Measurements from ENCODE around the gene CCDC171.

Gene CCDC171

DNA sequence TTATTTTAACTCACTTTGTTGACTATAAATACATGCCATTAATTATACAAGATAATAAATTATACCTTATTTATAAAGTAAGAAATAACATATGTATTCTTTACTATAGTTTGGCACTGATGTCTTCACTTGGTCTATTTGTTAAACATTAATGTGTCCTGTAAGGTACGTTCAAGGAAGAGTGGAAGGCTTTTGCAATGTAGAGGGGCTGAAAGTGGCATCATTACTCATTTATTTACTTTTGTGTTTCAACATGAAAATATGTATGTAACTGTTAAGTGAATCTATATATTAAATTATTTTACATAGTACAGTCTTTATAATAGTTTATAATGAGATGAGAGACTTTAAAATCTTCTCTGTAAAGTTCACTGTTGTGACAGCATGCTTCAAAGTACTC is 348.7 kb downstream of the CCDC171 start:
- no peak for DNase-seq

DNA sequence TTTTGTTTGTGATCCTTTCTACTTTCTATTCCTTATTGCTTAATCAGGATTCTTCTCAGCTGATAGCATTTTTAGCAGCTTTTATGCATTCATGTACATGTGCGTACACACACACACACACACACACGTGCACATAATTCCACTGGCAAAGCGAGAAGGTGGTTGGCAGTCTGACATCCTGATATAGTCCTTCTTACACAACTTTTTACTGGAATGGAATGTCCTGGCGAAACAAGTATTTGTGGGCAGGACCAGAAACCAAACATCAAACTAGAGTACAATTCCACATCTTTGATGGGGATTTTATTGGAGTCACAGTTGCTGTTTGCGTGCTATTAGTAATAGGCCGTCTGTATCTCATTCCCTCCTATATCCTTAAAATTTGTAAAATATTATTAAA is 356.5 kb downstream of the CCDC171 start:
- peak; percentile 67 for DNase-seq

DNA sequence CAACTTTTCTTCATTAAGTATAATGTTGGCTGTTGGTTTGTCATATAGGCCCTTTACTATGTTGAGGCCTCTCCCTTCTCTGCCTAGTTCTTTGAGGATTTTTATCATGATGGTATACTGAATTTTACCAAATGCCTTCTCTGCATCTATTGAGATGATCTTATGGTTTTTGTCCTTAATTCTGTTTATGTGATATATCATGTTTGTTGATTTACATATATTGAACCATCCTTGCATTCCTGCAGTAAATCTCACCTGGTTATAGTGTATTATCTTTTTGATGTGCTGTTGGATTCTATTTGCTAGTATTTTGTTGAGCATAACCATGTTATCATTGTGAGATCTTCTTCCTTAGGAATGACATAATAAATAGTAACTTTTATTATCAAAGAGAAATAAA is 362.9 kb downstream of the CCDC171 start:
- DNase-seq, result no peak

DNA sequence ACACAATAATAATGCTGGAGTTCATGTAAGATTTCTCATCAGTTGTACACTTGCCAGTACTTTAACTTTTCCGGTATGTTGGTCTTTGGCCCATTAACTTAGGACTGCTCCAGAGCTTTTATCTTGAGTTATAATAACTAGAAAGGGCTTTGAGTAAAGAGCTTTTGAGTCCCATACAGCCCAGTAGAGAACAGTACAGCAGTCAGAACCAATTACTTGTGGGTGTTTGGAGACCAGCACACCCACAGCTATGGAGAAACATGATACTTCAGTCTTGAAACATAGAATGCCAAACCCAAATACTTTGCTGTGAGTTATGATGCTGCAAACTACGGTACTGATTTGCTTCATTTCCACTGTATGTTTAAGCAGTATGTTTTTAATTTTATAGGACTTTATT is 374.3 kb downstream of the CCDC171 start:
- DNase-seq, result no peak

DNA sequence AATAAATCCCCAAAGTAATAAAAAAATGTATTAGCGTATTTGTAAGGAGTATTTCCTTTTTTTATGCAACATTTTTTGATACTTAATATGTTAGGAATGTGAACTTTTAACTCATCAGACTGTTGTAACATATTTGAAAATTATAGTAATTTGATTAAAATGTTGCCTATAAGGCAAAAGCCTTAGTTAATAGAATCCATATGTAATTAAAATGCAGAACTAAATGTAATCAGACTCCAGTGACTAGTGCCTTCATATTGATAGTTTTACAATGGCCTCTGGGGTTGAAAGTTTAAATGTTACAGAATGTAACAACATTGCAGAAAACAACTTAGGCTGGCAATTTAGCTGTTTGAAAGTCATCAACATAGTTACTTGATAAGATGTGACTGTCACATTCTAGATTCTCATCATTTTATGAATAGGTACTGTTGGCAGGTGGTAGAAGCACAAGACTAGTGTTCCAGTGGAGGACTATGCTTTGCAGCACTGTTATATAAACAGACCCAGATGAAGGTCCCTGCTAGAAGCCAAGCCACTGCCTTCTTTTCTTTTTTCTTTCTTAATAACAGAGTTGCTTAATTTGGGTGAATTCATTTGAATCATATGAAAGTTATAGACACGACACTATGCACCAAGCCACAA is 382.9 kb downstream of the CCDC171 start:
- DNase-seq, result no peak

DNA sequence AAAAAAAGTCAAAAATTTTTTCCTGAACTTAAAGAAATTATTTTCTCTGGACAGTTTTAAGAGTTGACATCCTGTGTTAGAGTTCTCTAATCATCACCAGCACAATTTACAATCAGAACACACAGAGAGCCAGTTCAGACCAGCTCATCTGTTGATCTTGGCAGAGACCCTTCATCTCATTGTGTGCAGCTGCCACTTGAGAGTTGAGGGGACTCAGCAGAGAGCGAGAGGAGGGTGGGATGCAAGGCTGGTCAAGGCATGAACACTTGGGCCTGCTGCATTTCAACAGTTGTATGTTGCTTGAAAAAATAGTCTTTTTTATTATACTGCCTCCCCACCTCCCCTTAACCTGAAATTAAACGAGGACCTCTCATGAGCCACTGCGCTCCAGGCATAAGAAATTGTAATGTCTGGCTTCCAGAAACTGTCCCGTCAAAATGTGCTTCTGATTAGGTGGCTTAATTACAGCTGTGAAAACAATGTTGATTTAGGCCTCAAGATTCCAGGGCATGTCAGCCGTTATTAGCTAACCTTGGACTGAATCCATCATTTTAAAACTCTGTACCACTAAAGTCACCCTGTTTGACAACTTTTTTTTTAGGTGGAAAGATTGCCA is 383.6 kb downstream of the CCDC171 start:
- no peak for DNase-seq

DNA sequence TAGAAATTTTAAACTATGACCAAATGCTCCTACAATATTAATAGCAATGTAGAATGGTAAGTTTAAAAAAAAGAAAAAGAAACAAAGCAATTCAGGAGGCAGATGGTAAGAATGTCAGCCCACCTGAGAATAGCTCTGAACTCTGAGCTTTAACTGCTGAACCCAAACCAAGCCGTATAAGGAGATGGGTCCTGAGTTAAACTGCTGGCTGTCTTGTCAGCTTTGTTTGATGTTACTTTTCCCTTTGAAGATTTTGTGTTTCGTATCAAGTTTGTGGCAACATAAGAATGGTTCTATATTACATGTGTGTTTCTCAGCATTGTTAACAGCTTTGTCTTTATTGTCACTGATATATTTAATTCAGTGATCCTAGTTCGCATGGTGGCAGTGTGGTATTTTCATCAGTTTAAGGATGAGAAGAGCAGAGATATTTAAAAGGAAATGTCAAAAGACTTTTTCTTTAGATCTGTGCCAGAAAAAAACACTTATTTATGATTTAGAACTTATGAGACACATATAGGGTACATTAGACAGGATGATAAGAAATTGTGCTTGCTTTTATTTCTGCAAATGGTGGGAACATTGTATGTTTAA is 390.1 kb downstream of the CCDC171 start:
- no peak for DNase-seq

DNA sequence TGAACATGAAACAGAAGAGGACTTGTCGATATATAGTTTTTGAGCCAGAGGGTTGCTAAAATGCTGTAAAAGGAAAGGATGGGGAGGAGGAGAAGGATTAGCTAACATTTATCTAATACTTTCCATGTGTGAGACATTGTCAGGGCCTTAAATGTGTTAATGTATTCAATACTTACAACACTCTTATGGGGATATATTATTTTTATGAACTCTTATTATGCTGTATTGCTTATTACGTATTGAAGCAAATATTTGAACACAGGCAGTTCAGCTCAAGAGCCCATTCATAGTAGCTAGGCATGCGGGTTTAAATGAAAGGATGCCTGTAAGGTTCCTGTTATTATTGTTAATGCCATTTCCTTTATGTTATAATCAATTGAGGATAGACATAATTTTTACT is 391.5 kb downstream of the CCDC171 start:
- DNase-seq, result no peak

DNA sequence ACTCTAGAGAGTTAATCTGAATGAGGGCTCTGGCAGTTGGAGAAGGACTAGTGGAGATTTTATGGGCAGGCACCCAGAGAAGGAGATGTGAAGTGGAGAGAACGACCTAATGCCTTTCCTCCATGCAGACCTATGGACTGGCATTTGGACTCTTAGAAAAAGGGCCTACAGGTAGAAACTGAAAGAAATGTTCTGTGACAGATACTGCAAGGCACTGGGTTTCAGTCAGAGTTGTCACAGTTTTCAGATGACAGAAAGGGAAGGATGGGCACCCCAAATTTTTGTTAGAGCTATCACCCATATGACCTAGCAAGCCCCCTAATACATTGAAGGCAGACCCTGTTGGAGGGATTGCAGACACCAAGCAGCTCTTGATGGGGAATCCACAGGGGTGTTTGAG is 406.8 kb downstream of the CCDC171 start:
- no peak for DNase-seq

DNA sequence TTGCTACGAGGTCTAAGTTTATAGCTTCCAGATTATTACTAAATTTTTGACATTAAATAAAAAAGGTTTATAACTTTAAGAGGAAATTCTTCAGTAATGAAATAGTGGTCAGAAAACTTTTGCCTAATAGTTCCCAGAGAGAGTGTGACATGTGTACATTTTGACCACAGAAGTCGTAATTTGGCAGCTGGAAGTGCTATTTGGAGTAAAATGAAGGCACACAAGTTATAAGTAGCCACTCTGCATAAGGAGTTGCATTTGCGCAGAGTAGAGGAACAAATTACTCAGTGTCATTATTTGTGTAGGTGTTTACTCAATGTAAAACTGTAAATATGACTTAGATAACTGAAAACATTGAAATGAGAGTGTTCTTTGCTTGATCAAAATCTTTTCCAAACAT is 408.4 kb downstream of the CCDC171 start:
- no peak for DNase-seq

DNA sequence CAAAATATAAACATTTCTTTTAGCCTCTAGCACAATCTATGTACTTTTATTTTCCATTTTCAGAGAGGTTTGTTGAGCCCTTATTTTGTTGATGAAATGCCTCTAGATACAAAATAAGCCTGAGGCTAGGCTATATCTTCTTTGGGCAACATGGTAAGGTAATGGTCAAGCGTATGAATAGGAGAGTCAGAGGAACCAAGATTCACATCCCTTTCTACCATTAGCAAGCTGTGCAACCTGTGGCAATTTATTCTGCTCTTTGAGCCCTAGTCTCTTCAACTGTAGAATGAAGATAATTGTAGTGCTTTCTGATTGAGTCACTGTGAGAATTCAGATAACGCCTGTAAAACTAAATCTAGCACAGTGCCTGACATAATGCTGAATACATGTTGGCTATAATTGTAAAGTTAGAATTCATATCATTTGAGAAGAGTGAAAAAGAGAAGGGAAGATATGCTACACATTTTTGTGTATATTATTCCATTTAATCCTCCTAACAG is 412.5 kb downstream of the CCDC171 start:
- DNase-seq, result peak; percentile 74

DNA sequence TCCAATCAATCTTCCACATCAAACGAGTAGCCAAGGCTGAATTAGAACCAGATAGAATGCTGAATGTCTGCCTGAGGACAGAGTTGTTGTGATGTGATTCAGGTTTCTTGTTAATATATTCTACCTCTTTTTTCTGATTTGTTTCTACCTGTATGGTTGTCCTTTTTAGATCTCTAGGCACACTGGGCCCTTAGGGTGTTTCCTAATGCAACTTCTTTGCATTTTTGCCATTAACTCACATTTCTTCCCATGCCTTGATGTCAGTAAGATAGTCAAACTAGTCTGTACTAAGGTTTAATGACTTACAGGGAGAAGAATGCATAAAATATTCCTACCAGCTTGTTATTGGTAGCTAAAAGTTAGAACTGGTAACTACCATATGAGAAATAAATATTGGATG is 413.6 kb downstream of the CCDC171 start:
- no peak for DNase-seq

DNA sequence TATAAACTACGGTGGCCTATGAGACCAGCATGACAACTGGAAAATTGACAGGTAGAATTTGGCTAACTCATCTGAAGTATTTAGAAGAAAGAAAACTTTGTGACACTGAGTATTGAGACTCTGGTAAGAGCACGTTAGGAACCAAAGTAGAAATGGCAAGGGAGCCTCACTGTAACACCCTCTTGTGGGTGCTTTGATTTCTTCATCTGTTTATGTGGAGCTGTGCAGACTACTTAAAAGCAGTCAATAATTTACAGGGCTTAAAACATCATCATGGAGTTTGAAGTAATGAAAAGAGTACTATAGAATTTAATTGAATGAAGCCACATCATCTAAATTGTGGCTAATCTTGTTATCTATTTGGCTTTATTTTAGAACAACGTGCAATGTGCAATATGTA is 414.2 kb downstream of the CCDC171 start:
- no peak for DNase-seq

DNA sequence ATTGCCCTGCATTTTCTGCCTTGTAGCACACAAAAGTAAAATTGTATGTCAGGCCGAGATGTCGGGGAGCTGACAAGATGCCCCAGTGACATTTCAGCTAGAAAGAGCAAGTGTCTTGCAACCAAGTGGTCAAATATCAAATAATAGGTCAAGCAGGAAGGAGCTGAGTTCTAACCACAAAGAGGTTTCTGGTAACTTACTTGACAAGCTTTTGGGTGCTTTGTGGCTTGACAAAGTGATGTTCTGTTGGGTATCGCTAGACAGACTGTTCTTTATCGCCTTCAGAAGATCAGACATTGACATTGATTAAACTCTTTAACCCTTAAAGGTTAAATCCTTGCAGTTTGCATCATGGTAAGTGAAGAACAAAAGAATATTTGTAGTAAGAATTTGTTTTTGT is 419.9 kb downstream of the CCDC171 start:
- DNase-seq, result no peak

DNA sequence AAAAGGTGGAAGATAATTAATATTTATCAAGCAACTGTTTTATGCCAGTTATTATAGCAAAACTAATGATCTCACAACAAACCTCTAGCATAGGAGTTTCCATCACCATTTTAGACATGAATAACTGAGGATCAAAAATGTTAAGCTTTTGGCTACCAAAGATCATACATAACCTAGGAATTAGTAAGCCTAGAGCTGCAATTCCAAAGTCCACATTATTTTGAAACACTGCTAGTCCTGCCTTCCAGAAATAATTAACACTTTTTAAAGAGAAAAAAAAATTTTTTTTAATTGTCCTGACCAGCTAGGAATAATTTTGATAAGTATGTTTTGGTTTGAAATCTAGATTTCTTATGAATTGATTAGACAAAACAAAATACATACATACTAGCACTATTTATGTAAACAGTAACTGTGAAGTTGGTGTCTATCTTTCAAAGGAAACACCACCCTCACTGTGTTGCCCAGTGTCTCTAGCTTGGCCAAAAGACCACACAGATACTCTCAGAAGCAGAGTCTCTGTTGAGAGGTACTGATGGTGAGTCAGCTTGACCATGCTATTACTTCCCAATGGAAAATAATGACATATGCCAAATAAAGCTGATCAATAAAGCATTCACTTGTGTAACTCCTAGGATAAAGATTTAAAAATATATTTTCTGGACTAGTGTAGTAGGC is 422.4 kb downstream of the CCDC171 start:
- DNase-seq, result no peak

DNA sequence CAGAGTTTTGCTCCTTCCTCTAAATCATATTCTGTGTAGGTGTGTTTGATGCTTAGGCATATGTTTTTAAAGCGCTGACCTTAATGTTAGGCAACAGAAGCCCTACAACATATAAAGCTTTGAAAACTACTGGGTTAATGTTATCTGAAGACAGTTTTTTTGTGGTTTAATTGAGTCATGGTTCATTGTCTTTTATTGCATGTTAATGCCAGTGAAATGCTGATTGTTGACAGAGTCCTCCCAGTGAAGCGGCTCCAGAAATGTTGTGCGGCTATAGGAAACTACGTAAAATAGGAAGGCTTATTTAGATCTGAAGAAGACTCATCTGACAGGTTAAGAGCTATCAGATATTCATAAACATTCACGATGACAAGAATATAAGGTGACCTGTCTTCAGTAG is 424.6 kb downstream of the CCDC171 start:
- no peak for DNase-seq

DNA sequence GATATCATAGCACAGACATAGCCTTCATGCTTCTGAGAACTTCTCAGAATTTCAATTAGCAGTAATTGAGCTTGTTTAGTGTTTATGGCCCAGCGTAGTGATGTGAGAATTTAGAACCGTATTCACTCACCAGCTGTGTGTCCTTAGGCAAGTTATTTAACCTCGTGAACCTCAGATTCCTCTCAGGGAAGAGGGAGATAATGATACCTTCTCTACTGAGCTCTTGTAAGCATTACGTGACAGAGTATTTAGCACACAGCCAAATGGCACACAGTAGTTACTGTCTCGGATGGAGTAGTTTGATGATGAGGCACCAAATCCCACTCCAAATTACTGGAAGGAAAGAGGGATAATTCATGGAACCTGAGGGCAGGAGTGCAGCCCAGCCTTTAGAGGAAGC is 429.3 kb downstream of the CCDC171 start:
- DNase-seq, result no peak

DNA sequence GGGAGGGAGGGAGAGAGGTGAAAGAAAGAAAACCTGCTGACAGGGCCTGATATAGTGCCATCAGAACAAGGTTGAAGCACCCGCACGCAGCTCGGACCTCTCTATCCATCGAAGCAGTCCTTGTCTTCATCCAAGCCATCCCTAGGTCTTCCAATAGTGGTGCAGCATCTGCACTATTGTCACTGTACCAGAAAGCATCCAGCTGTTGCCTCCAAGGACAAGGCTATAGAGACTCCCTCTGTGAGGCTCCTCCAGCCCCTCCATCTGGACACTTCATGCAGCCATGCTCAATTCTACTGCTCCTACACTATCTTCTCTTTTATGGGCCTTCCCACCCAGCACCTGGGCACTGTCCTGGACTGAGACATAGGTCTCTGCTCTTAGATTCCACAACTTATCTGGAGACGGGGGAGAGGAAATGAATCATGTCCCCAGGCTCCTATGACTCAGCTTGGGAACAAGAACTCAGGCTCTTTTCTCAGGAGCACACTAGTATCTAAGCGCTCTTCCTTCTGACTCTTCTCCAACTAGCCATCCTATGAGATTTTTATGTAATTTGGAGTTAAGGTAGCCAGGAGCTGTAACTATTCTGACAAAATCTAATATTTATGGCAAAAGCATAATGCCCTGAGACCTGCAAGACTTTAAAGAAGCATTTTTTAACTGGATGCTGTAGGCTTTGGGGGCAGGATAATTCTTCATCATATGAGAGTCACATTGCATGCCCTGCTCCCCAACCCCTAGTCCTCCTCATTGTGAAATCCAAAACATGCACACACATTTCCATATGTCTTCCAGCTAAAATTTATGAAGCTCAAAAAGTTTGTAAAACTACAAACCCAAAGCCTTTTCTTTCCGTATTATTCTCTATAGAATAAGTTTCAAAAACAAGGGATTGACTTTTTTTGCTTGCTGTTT is 446.8 kb downstream of the CCDC171 start:
- DNase-seq, result peak; percentile 60

DNA sequence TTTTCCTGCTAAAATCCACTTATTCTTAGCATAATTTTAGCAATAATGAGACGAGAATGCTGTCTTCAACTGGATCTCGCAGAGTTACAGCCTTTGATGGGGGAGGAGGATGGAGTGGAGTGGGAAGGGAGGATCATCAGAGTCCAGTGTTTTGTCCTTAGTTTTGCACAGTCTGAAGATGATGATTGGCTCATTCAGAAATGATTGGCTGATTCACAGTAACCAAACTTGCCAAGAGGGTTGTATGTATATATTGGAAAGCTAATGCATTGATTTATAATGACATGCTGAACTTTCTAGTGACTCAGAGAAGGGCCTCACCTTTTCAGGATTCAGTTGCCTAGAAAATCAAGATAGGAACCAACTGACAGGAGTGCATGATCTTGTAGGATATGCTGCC is 448.0 kb downstream of the CCDC171 start:
- DNase-seq, result no peak

DNA sequence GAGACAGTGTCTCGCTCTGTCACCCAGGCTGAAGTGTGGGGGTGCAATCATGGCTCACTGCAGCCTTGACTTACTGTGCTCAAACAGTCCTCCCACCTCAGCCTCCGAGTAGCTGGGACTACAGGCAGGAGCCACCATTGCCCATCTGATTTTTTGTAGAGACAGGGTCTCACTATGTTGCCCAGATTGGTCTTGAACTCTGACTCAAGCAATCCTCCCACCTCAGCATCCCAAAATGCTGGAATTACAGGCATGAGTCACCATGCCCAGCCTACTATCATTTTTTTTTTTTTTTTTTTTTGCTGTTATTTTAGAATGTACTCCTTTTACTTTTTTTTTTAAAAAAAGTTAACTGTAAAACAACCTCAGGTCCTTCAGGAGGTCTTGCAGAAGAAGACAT is 449.0 kb downstream of the CCDC171 start:
- peak; percentile 23 for DNase-seq

DNA sequence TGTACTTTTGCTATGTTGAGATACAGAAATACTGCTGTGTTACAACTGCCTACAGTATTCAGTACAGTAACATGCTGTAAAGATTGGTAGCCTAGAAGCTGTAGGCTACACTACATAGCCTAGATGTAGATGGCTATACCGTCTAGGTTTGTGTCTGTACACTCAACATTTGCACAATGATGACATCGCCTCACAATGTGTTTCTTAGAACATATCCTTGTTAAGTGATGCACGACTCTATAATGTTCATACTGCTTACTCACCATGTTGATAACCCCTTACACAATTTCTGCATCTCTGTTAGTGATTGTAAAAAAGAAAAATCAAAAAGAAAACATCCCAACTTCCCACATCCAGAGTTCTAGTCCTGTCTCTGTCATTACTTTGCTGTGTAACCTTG is 450.0 kb downstream of the CCDC171 start:
- DNase-seq, result peak; percentile 43

DNA sequence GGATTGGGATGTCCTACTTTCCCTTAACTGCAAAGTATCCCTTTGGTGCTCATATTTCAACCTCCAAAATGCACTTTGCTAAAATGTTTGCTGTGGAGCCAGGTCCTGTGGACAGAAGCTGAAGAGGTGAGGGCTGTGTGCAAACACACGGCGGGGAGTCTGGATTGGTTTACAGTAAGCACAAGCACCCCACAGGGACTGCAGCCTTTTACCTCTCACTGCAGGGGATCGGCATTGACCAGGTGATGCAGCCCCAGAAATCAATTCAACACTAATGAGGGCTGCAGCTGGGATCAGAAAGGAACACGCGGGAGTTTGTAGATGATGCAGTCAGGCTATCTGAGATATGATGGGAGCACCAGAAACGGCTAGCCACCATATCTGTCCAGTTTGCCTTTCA is 450.9 kb downstream of the CCDC171 start:
- DNase-seq, result no peak

DNA sequence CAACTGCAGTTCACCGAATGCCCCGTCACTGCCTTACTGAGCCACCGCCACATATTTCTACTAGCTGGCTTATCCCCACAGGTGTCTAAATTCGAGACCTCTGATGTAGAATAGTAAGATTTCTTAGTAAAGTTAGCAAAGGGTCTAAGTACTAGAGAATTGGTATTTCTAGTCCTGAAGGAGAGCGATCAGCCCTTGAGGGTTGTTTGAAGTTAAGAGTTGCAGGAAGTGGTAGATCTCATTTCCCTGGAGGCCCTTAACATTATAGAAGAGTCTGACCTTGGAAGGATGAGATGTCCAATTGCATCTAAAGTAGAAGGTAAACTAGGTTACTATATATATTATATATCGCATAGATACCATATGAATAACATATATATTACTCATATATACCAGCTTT is 451.8 kb downstream of the CCDC171 start:
- DNase-seq, result no peak
